Natural killer cell treated with Interleukin-12 subunit alpha and Interleukin-12 subunit beta and Interleukin-15 and Interleukin-18, amount 100 ng/mL, for 72 hours (primary cell): Measurements from ENCODE around the gene NHSL2. TPM values are rescaled to one million over a fixed set of nuclear protein-coding genes. Genes with fewer than 3 reads are reported as not detected.

ENCODE experiments used
- ATAC-seq, 2 donors: fragments of 150-1000 bp; cut with Tn5 transposase in 1 of 2; sonication (Bioruptor Pico), chemical (Tn5 transposase) in 1 of 2; 2 replicates each; pipeline ENCODE4 v1.10.0; 2021
- DNase-seq: peaks from one replicate; pipeline ENCODE4 v3.0.0; 2022; ENCODE audit warnings: low spot score
- H3K27ac Mint-ChIP-seq, 2 donors: 1 replicate in 1 of 2; 2 replicates in 1 of 2; pipeline ENCODE4 v1.8.0; 2022; ENCODE audit warnings: mixed read lengths in 2 of 2, mild to moderate bottlenecking in 1 of 2, moderate library complexity in 1 of 2
- H3K27me3 Mint-ChIP-seq, 2 donors: 1 replicate in 1 of 2; 2 replicates in 1 of 2; pipeline ENCODE4 v1.8.0; 2022; ENCODE audit warnings: mixed read lengths in 2 of 2
- H3K36me3 Mint-ChIP-seq: one replicate; pipeline ENCODE4 v1.8.0; 2022; ENCODE audit warnings: mixed read lengths
- H3K4me1 Mint-ChIP-seq, 2 donors: 1 replicate in 1 of 2; 2 replicates in 1 of 2; pipeline ENCODE4 v1.8.0; 2022; ENCODE audit warnings: low read depth in 2 of 2, mixed read lengths in 2 of 2, mild to moderate bottlenecking in 1 of 2
- H3K4me3 Mint-ChIP-seq: one replicate; pipeline ENCODE4 v1.8.0; 2022; ENCODE audit warnings: mixed read lengths
- H3K9me3 Mint-ChIP-seq: 2 replicates; pipeline ENCODE4 v1.8.0; 2022; ENCODE audit warnings: mixed read lengths
- total RNA-seq, 2 donors: library from RNA; stranded (reverse); gene quantifications; one replicate each; pipeline ENCODE4 v1.2.3, GENCODE V29; 2022

Gene NHSL2
- total RNA-seq, 2 donors from 2014 or later, result 0.07 to 0.67 TPM

GRCh38 chrX:72038016-72038415 lies 127.4 kb downstream of the NHSL2 start:
- Mint-ChIP-seq H3K27me3 (peaks cover 0 to 17% of the 10 kb centered on the region in 2 donors), H3K9me3 (no peaks in the 10 kb centered on the region), H3K4me1 (no peaks in the 10 kb centered on the region), H3K27ac (no peak overlapping the region), H3K36me3 (peaks cover 6% of the 10 kb centered on the region), H3K4me3 (no peak overlapping the region)
- DNase-seq, result no peak
- ATAC-seq, result no peak

DNA sequence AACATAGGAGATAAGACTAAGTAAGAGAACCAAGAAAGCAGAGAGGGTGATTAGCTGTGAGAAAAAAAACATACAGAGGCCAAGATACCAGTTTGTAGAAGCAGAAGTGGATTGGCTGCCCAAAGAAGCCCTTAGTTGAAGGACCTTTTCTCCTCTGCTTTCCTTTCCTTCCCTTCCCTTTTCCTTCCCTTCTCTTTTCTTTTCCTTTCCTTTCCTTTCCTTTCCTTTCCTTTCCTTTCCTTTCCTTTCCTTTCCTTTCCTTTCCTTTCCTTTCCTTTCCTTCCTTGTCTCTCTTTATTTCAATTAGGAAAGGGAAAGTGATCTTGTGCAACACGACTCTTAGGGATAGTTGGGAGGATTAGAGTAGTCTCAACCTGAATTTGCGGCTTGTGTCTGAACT lies 128.2 kb downstream of the NHSL2 start:
- H3K4me3 Mint-ChIP-seq, result no peak overlapping the region
- H3K4me1 Mint-ChIP-seq, result no peaks in the 10 kb centered on the region
- H3K36me3 Mint-ChIP-seq, result peaks cover 6% of the 10 kb centered on the region
- H3K27me3 Mint-ChIP-seq, result peaks cover 0 to 22% of the 10 kb centered on the region in 2 donors
- no peak for DNase-seq
- ATAC-seq, result no peak
- H3K27ac Mint-ChIP-seq, result no peak overlapping the region
- H3K9me3 Mint-ChIP-seq, result no peaks in the 10 kb centered on the region

DNA sequence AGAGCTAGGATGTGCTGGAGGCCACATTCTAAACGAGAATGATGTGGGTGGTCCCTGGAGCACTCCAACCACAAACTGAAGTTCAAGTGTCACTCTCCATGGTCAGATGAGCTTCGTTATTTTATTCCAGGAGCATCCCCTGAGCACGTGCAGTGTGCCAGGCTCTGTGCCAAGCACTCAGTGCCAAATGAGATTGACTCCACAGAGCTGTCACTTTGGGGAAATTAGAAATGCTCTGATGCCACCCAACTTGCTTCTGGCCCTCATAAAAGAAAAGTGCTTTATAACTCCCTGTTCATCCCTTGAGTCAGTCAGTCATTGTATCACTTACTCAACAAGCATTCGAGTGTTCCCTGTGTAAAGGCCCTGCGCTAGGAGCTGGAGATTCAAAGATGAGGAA lies 129.9 kb downstream of the NHSL2 start:
- DNase-seq (no peak), ATAC-seq (no peak)

DNA sequence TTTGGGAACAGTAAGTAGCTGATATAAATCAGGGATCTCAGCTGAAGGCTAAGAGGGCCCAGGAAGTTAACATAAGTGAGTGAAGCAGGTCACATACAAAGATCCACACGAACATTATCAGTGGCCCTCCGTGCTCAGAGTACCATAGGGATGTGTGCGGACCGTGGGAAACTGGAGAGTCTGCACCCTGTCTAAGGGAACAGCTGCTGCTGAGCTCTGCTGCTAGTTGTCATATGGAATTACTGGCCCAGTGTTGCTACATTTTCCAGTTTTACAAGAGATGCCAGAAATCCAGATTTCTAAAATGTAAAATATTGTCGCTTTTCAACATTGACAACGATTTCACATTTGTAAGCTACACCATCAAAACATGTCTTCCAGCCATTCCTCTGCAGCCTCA lies 130.5 kb downstream of the NHSL2 start:
- Mint-ChIP-seq H3K4me3 (no peak overlapping the region), H3K27me3 (peaks cover 0 to 20% of the 10 kb centered on the region in 2 donors), H3K9me3 (no peaks in the 10 kb centered on the region), H3K4me1 (peaks cover 3% of the 10 kb centered on the region in 2 donors), H3K36me3 (peaks cover 6% of the 10 kb centered on the region), H3K27ac (no peak overlapping the region)
- ATAC-seq (no peak), DNase-seq (no peak)

More for the DNA sequence above, 129.9 kb downstream of the NHSL2 start:
- no peak overlapping the region for H3K4me3 Mint-ChIP-seq
- no peak overlapping the region for H3K27ac Mint-ChIP-seq
- H3K36me3 Mint-ChIP-seq, result peaks cover 6% of the 10 kb centered on the region
- no peaks in the 10 kb centered on the region for H3K4me1 Mint-ChIP-seq
- peaks cover 0 to 19% of the 10 kb centered on the region in 2 donors for H3K27me3 Mint-ChIP-seq
- H3K9me3 Mint-ChIP-seq, result no peaks in the 10 kb centered on the region

DNA sequence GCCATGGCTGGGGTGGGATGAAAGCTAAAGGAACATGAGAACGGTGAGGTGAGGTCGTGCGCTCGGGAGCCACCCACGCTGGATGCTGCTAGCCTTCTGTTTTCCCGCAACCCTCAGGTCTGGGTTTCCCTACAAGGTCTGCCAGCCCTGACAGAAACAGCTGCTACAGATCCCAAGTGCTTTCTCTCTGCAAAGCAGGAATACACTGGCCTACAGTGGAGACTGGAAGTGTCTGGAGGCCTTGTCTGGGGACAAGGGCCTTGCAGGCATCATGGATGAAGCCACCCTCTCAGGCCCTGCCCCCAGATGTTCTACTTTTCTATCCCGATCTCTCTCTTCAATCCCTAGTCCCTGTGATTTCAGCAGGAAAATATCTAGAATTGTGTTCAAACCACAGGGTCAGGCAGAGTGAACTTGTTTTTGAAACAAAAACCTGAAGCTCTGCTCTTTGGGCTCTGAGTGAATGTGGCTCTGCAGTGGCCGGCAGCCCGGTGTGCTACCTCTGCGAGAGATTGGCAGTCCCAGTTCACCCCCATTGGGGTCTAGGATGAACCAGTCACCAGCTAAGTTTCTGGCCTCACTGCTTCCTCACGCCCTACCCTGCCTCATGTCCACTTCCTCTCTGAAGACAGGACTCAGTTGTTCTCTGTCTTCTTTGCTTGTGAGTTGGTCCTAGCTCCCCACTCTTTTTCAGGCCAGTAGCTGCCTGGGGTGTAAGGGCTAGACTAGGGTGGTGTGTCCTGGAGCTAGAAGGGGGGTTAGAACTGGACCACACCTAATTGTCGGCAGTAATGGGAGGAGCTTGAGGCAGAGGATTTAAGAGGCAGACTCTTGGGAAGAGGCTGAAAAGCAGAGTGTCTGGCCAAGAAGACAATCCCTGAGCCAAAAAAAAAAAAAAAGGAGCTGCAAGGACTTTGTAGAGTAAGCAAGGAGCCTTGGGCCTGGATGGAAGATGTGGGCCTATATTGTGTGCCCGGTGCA lies 131.5 kb downstream of the NHSL2 start:
- Mint-ChIP-seq H3K36me3 (no peaks in the 10 kb centered on the region), H3K4me1 (peaks cover 6 to 8% of the 10 kb centered on the region in 2 donors), H3K27ac (no peak overlapping the region), H3K4me3 (no peak overlapping the region), H3K27me3 (peaks cover 0 to 18% of the 10 kb centered on the region in 2 donors), H3K9me3 (no peaks in the 10 kb centered on the region)
- ATAC-seq, result no peak
- DNase-seq, result no peak

GRCh38 chrX:72042852-72043248 lies 132.2 kb downstream of the NHSL2 start:
- H3K9me3 Mint-ChIP-seq, result no peaks in the 10 kb centered on the region
- no peak for ATAC-seq
- DNase-seq, result no peak
- no peak overlapping the region for H3K27ac Mint-ChIP-seq
- H3K4me3 Mint-ChIP-seq, result no peak overlapping the region
- peaks cover 6 to 8% of the 10 kb centered on the region in 2 donors for H3K4me1 Mint-ChIP-seq
- H3K27me3 Mint-ChIP-seq, result peaks cover 0 to 22% of the 10 kb centered on the region in 2 donors
- no peaks in the 10 kb centered on the region for H3K36me3 Mint-ChIP-seq

DNA sequence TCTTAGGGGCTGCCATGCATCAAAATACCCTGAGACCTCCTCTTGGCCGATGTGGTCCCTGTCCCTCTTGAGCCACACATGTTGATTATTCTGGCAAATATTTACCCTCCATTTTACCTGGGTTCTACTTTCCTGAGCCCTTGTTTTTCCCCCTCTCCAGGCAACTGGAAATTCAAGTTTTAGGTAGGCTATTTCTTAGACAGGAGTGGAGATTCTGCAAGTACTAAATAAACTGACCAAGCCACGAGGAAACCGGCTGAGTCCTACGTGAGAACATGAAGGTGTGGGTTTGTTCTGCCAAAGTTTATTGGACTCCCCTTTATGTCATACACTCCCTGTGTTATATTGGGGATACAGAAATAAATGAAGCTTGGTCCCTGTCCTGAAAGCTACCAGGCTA lies 133.0 kb downstream of the NHSL2 start:
- DNase-seq, result no peak
- Mint-ChIP-seq H3K4me1 (peaks cover 7 to 10% of the 10 kb centered on the region in 2 donors), H3K4me3 (no peak overlapping the region), H3K27ac (no peak overlapping the region), H3K27me3 (peaks cover 0 to 25% of the 10 kb centered on the region in 2 donors), H3K36me3 (no peaks in the 10 kb centered on the region), H3K9me3 (no peaks in the 10 kb centered on the region)
- ATAC-seq, result no peak

GRCh38 chrX:72045141-72045540 lies 134.5 kb downstream of the NHSL2 start:
- no peaks in the 10 kb centered on the region for H3K9me3 Mint-ChIP-seq
- H3K4me3 Mint-ChIP-seq, result no peak overlapping the region
- peaks cover 0 to 28% of the 10 kb centered on the region in 2 donors for H3K27me3 Mint-ChIP-seq
- H3K36me3 Mint-ChIP-seq, result no peaks in the 10 kb centered on the region
- peaks cover 9 to 13% of the 10 kb centered on the region in 2 donors for H3K4me1 Mint-ChIP-seq
- no peak overlapping the region for H3K27ac Mint-ChIP-seq
- ATAC-seq (no peak), DNase-seq (no peak)

DNA sequence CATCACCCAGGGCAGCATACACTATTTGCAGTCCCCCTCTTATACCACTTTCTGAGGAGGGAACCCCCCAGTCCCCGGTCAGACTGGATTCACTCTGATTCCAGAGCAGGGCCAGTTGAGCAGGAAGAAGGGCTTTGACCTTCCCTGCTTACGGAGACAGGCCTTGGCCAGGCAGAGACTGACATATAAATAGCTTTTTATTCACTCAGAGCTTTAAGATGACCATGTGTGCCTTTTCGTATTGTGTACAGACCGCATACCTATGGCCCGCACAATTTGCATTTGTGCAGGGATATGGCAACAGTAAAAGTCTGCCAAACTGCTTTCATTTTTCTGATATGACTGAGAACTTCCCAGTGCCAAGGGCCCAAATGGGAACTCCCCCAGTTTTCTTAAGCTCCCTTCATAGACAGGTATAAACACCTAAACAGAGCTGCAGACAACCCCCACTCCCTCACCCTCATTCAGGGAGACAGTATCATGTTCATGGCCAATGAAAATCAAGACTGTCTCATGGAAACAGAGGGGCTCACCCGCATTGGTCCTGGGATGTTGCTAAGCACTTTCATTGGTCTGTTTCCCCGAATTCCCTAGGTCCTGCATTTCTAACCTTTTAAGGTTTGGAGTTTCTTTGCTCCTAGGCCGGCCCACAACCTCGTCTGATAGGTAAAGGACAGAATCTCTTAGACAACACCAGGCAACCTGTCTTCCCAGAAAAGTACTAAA lies 135.1 kb downstream of the NHSL2 start:
- peaks cover 9 to 13% of the 10 kb centered on the region in 2 donors for H3K4me1 Mint-ChIP-seq
- peaks cover 0 to 27% of the 10 kb centered on the region in 2 donors for H3K27me3 Mint-ChIP-seq
- H3K4me3 Mint-ChIP-seq, result no peak overlapping the region

DNA sequence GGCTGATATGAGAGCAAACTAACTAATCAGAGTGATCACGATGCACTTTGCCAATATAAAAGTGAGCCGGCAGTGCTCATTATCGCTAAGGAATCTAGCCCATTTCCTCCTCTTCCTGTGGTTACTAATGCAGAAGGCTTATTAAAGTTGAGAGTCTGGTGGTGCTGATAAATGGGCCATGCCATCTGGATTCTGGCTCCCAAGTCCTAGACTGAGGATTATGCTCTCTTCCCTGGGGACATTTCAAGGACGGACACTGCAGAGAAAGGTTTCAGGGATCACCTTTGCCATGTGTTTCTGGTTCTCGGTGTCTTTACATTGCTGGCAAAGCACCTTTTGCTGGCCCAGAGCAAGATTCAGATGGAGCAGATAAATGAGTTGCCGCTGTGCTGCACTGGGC lies 135.8 kb downstream of the NHSL2 start:
- H3K36me3 Mint-ChIP-seq, result no peaks in the 10 kb centered on the region
- H3K4me1 Mint-ChIP-seq, result peaks cover 9 to 13% of the 10 kb centered on the region in 2 donors
- no peak overlapping the region for H3K27ac Mint-ChIP-seq
- DNase-seq, result no peak
- H3K27me3 Mint-ChIP-seq, result peaks cover 0 to 29% of the 10 kb centered on the region in 2 donors
- no peak for ATAC-seq
- no peaks in the 10 kb centered on the region for H3K9me3 Mint-ChIP-seq
- no peak overlapping the region for H3K4me3 Mint-ChIP-seq

More for the DNA sequence above, 135.1 kb downstream of the NHSL2 start:
- Mint-ChIP-seq H3K9me3 (no peaks in the 10 kb centered on the region), H3K36me3 (no peaks in the 10 kb centered on the region), H3K27ac (no peak overlapping the region)
- DNase-seq, result no peak
- no peak for ATAC-seq

- no peak for DNase-seq
- Mint-ChIP-seq H3K36me3 (no peaks in the 10 kb centered on the region), H3K4me3 (no peak overlapping the region), H3K4me1 (peaks cover 9 to 13% of the 10 kb centered on the region in 2 donors), H3K27ac (no peak overlapping the region), H3K27me3 (peaks cover 0 to 33% of the 10 kb centered on the region in 2 donors), H3K9me3 (no peaks in the 10 kb centered on the region)
- ATAC-seq, result no peak
Observed at GRCh38 chrX:72048510-72049455, 138.1 kb downstream of the NHSL2 start.

DNA sequence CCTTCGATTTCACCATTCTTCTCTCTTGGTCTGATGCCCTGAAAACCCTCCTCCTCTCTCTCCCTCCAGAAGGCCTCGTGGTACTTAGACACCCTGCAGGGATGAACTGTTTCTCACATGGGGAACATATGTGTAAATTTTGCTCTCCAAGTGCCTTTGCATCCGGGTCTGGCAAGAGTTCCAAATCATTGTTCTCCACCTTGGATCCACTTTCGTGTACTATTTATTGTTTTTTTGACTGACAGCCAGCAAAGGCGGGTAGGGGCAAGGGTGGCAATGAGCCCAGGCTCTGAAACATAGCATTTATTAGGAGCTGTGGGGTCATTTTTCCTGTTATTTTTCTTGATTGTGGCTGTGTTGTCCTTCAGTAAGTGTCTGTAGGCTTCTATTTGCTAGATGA lies 139.4 kb downstream of the NHSL2 start:
- DNase-seq (no peak), ATAC-seq (no peak)
- Mint-ChIP-seq H3K4me3 (no peak overlapping the region), H3K27ac (no peak overlapping the region), H3K36me3 (no peaks in the 10 kb centered on the region), H3K4me1 (peaks cover 9 to 13% of the 10 kb centered on the region in 2 donors), H3K27me3 (peaks cover 0 to 40% of the 10 kb centered on the region in 2 donors), H3K9me3 (no peaks in the 10 kb centered on the region)

DNA sequence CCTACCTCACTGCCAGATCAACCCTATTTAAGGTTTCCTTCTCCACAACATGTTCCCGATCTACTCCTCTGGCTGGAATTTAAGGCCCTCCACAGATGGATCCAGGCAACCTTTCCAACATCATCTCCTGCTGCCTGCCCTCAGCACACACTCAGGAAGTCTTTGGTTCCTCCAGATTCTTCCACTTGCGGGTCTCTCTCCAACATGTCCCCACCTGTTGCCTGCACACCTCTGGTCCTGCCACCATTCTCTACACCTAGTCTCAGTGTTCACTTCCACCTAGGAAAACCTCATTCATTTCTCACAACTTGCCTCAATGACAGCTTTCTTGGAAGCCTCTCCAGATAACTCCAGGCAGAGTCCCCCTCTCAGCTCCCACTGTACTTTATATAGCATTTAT lies 140.9 kb downstream of the NHSL2 start:
- DNase-seq (no peak), ATAC-seq (no peak)
- no peaks in the 10 kb centered on the region for H3K9me3 Mint-ChIP-seq
- peaks cover 0 to 37% of the 10 kb centered on the region in 2 donors for H3K27me3 Mint-ChIP-seq
- no peak overlapping the region for H3K4me3 Mint-ChIP-seq
- H3K4me1 Mint-ChIP-seq, result peaks cover 3 to 6% of the 10 kb centered on the region in 2 donors
- no peaks in the 10 kb centered on the region for H3K36me3 Mint-ChIP-seq
- no peak overlapping the region for H3K27ac Mint-ChIP-seq
